ENCODE data around the gene FAM32A. TPM values are rescaled to one million over a fixed set of nuclear protein-coding genes. Genes with fewer than 3 reads are reported as not detected.

FAM32A gene
- polyA plus RNA-seq, 1 of the 3 experiments (the other 2 are of a cell fraction) = 156 TPM

DNA sequence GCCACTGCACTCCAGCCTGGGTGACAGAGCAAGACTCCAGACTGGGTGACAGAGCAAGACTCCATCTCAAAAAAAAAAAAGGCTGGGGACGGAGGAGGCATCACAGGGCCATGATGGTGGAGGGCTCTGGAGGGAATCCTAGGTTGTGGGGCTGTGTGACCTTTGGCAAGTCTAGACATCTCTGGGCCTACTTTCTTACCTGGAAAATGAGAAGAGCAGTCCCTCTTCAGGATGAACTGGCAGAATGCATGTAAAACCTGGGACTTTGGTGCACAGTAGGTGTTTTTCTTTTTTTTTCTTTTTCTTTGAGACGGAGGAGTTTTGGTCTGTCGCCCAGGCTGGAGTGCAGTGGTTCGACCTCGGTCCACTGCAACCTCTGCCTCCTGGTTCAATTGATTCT is 25.6 kb upstream of the FAM32A start:
- H3K4me3 ChIP-seq (ENCODE audit: low read depth in 2 of 2, low read length in 1 of 2) = no peak overlapping the region
- H3K9me2 ChIP-seq = no peaks in the 10 kb centered on the region
- peaks cover 0 to 6% of the 10 kb centered on the region in 2 experiments; a peak in 1 of 4 replicates for H3K4me1 ChIP-seq (ENCODE audit: control insufficient read depth in 1 of 2, insufficient read depth in 2 of 2, low read depth in 1 of 2, low read length in 1 of 2)
- no peaks in the 10 kb centered on the region for H3K79me2 ChIP-seq (ENCODE audit: insufficient read depth)
- TF ChIP-seq, protein P1, sequence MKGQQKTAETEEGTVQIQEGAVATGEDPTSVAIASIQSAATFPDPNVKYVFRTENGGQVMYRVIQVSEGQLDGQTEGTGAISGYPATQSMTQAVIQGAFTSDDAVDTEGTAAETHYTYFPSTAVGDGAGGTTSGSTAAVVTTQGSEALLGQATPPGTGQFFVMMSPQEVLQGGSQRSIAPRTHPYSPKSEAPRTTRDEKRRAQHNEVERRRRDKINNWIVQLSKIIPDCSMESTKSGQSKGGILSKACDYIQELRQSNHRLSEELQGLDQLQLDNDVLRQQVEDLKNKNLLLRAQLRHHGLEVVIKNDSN (IDR thresholded peaks at IDR 0.05; ENCODE audit: borderline replicate concordance, low read depth) = no peak
- TF ChIP-seq TAF1 (IDR thresholded peaks at IDR 0.05; ENCODE audit: borderline replicate concordance, low read depth, low read length) (no peak), SIN3A (IDR thresholded peaks at IDR 0.05; ENCODE audit: borderline replicate concordance, low read depth, low read length) (no peak), RXRA (IDR thresholded peaks at IDR 0.05; ENCODE audit: borderline replicate concordance, low read depth) (no peak), CHD2 (IDR thresholded peaks at IDR 0.05; ENCODE audit: low read length, partially characterized antibody) (no peak), RFX5 (IDR thresholded peaks at IDR 0.05; ENCODE audit: low read length) (no peak), GATA2 (CRISPR knock-in tag; IDR thresholded peaks at IDR 0.05) (no peak), RAD21 (IDR thresholded peaks at IDR 0.05; ENCODE audit: low read length) (no peak)
- TF ChIP-seq, protein P2, sequence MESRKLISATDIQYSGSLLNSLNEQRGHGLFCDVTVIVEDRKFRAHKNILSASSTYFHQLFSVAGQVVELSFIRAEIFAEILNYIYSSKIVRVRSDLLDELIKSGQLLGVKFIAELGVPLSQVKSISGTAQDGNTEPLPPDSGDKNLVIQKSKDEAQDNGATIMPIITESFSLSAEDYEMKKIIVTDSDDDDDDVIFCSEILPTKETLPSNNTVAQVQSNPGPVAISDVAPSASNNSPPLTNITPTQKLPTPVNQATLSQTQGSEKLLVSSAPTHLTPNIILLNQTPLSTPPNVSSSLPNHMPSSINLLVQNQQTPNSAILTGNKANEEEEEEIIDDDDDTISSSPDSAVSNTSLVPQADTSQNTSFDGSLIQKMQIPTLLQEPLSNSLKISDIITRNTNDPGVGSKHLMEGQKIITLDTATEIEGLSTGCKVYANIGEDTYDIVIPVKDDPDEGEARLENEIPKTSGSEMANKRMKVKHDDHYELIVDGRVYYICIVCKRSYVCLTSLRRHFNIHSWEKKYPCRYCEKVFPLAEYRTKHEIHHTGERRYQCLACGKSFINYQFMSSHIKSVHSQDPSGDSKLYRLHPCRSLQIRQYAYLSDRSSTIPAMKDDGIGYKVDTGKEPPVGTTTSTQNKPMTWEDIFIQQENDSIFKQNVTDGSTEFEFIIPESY (IDR thresholded peaks at IDR 0.05; ENCODE audit: borderline replicate concordance, low read depth) = no peak
- TF ChIP-seq, protein P3, sequence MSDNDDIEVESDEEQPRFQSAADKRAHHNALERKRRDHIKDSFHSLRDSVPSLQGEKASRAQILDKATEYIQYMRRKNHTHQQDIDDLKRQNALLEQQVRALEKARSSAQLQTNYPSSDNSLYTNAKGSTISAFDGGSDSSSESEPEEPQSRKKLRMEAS (IDR thresholded peaks at IDR 0.05; ENCODE audit: low read depth) = no peak
- H3K27me3 ChIP-seq (ENCODE audit: insufficient read depth) = no peaks in the 10 kb centered on the region; the same call in 1 of the 2 replicates
- H3K9ac ChIP-seq = no peak overlapping the region
- H2AFZ ChIP-seq (ENCODE audit: low read depth) = no peak overlapping the region
- H3K27ac ChIP-seq (ENCODE audit: low read depth in 2 of 2, low read length in 1 of 2) = no peak overlapping the region
- peaks cover 13% of the 10 kb centered on the region for H3F3A ChIP-seq (replicated peaks; ENCODE audit: insufficient read depth)
- DNase-seq = no peak
- H3K4me2 ChIP-seq = no peak overlapping the region
- no peaks in the 10 kb centered on the region for H3K9me3 ChIP-seq
- 71% methylated on average over 5 of the region's 5 CpGs for WGBS (ENCODE audit: low lambda C conversion rate)
- no peaks in the 10 kb centered on the region for H3K36me3 ChIP-seq (replicated peaks in 1 of 2; ENCODE audit: control insufficient read depth in 1 of 2, insufficient read depth in 2 of 2, low read length in 1 of 2)
- POLR2A ChIA-PET = no interaction called here
- no peaks in the 10 kb centered on the region for H4K20me1 ChIP-seq (ENCODE audit: insufficient read depth)
- CTCF ChIA-PET = no interaction called here

DNA sequence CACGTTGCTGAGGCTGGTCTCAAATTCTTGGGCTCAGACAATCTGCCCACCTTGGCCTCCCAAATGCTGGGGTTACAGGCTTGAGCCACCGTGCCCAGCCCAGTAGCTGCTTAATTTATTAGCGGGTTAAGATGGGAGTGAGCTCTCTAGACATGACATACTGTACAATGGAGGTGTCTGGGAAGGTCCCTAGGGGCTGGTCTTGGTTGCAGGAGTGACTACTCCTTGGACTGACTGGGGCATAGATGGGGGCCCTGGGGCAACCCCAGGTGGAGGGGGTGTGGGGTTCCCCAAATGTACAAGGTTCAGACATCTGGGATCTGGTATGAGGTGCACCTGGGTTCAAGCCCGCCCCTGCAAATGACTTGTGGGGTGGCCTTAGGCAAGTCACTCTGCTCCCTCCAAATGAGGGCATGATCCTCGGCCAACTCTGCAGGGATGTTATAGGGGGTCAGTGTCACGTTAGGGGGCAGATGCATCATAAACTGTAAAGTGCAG is 24.7 kb upstream of the FAM32A start:
- ChIA-PET POLR2A (no interaction called here), CTCF (interaction anchor here (0.6 kb wide), 1 partner anchor 37 kb away, joined by 3 read pairs; no protein-coding TSS in a partner anchor)
- H3K36me3 ChIP-seq (replicated peaks in 1 of 2; ENCODE audit: control insufficient read depth in 1 of 2, insufficient read depth in 2 of 2, low read length in 1 of 2) = no peaks in the 10 kb centered on the region
- H4K20me1 ChIP-seq (ENCODE audit: insufficient read depth) = no peaks in the 10 kb centered on the region
- DNase-seq = no peak
- peaks cover 0 to 6% of the 10 kb centered on the region in 2 experiments; a peak in 1 of 4 replicates for H3K4me1 ChIP-seq (ENCODE audit: control insufficient read depth in 1 of 2, insufficient read depth in 2 of 2, low read depth in 1 of 2, low read length in 1 of 2)
- H3K9me2 ChIP-seq = no peaks in the 10 kb centered on the region
- H3K4me3 ChIP-seq (ENCODE audit: low read depth in 2 of 2, low read length in 1 of 2) = no peak overlapping the region
- H3K9ac ChIP-seq = no peak overlapping the region
- no peak overlapping the region for H2AFZ ChIP-seq (ENCODE audit: low read depth)
- no peaks in the 10 kb centered on the region; the same call in 1 of the 2 replicates for H3K27me3 ChIP-seq (ENCODE audit: insufficient read depth)
- no peaks in the 10 kb centered on the region for H3K79me2 ChIP-seq (ENCODE audit: insufficient read depth)
- H3K4me2 ChIP-seq = no peak overlapping the region; the same call in 1 of the 2 replicates
- H3K27ac ChIP-seq (ENCODE audit: low read depth in 2 of 2, low read length in 1 of 2) = no peak overlapping the region
- H3K9me3 ChIP-seq = no peaks in the 10 kb centered on the region
- WGBS (ENCODE audit: low lambda C conversion rate) = 34% methylated on average over 6 of the region's 6 CpGs
- no peak for TF ChIP-seq SMC3 (IDR thresholded peaks at IDR 0.05; ENCODE audit: low read depth, low read length)
- no peak for TF ChIP-seq POLR2AphosphoS5 (IDR thresholded peaks at IDR 0.05; ENCODE audit: low read depth, low read length)
- peaks cover 13% of the 10 kb centered on the region for H3F3A ChIP-seq (replicated peaks; ENCODE audit: insufficient read depth)

Measured in SK-N-SH (cell line).